CD1c-positive myeloid dendritic cell (primary cell): ENCODE results near the gene GPR153.

ENCODE experiments used
- DNase-seq: peaks from one replicate; pipeline ENCODE4 v3.0.0-alpha.2; 2016; ENCODE audit errors: extremely low spot score

GPR153 gene

GRCh38 chr1:6287029-6287428, 26.1 kb upstream of the GPR153 start:
- no peak for DNase-seq

GRCh38 chr1:6286266-6286665, 25.4 kb upstream of the GPR153 start:
- no peak for DNase-seq

- no peak for DNase-seq
Observed at GRCh38 chr1:6285336-6285735, 24.4 kb upstream of the GPR153 start.

DNA sequence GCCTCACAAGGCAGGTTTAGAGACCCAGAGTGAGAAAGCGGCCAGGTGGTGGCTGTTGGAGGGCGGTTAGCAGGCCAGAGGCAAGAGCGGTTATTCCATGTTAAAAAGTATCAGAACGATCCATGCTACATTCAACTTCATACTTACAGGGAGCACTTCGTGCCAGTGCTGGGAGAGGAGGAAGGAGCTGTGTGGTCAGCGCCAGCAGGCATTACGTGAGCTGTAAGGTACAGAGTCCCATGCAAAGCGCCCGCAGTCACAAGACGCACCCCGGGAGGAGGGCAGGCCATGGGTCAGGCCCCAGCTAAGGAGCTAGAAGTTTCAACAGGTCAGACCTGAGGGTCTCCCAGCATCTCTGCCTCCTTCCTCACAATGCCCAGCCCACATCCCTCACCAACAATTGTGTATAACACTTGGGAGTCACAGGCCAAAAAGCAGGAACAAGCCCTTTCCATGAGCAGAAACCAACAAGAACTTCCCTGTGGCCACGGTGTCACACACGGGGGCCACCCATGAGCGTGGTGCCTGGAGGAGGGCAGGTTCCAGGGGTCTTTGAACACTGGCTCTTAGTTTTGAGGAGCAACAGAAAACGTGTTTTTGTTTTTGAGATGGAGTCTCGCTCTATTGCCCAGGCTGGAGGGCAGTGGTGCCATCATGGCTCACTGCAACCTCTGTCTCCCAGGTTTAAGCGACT, 21.8 kb upstream of the GPR153 start:
- no peak for DNase-seq

DNA sequence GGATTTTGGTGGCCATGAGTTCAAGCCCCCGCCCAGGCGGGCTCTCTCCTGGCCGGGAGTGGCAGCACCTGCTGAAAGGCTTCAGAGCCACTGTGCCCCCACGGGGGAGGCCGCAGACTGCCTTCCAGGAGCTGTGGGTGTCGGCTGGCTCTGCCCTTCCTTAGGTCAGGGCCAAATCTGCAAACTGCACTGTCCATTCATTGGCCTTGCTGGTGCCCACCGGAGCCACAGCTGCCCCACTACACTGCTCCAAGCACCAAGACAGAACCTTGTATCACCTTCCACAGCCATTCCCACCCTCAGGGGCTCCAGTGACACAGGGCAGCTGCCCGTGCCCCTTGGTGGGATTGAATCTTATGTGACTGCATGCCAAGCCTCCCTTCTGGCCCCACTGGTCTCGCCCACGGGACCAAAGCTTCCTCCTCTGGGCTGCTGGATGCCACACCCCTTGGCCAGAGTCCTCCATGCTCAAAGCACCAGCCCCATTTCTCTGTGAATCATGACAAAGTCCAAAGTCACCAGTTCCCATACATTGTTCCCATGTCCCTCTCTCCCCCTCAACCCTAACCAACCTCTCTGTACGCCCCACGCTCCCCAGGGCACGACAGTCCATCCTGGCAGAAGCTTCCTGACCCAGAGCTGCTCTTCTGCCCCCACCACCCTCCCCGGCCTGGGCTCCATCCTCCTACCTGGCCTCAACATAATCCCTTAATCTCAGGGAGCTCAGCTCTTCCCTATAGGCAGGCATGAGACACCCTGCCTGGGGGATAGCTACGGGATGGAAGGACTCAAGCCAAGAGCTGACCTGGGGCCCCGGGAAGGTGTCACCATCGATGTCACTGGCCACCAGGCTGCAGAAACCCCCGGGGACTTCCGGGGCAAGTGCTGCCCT, 20.9 kb upstream of the GPR153 start:
- DNase-seq, result peak; percentile 28

DNA sequence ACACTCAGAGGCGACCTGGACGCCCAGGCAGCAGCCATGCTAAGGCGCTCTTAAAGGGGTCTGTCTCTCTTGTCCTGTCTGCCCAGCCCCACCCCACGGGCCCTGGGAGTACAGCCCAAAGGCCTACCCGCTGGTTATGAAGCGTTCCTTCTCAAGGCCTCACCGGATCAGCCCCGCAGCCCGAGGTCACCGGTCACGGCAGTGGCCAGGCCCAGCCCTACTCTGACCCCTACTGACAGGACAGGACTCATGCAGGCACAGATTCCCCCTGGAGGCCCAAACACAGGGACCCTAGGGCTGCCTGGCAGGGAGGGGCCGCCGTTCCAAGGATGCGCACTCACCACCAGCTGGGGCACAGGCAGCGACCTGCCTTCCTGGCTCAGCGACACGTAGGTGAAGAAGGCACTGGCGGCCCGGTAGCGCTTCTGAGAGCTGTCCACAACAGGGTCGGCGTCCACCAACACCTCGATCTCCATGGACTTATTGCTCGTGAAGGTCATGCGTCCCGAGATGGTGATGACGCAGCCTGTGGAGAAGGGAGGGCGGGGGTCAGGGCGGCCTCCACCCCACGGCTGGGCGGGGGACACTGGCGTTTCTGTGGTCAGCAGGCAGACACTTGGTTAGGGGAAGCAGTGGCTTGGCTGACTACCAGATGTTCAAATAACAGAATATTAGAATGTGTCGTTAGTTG, 20.0 kb upstream of the GPR153 start:
- no peak for DNase-seq

GRCh38 chr1:6279613-6280383, 18.9 kb upstream of the GPR153 start:
- DNase-seq, result no peak

- no peak for DNase-seq
Observed at GRCh38 chr1:6279066-6279465, 18.2 kb upstream of the GPR153 start.

DNA sequence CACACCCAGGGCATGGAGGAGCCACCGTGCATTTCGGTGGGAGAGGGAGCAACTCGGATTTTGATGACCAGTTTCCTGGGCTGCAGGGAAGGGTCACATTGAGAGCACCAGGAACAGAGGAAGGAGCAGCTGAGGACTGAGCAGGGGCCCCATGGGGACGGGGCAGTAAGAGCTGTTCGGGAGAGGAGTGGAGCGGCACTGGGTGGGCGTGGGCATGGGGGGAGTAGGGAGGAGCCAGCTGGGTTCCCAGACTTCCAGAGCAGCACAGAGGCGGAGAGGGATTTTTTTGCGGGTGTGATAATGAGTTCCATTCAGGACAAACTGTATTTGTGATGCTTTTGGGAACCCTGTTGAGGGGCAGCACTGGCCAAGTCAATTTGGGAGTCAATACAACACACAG, 17.4 kb upstream of the GPR153 start:
- no peak for DNase-seq

- DNase-seq, result no peak
Observed at GRCh38 chr1:6276811-6277555, 16.1 kb upstream of the GPR153 start.

GRCh38 chr1:6275826-6276782, 15.2 kb upstream of the GPR153 start:
- DNase-seq, result no peak

DNA sequence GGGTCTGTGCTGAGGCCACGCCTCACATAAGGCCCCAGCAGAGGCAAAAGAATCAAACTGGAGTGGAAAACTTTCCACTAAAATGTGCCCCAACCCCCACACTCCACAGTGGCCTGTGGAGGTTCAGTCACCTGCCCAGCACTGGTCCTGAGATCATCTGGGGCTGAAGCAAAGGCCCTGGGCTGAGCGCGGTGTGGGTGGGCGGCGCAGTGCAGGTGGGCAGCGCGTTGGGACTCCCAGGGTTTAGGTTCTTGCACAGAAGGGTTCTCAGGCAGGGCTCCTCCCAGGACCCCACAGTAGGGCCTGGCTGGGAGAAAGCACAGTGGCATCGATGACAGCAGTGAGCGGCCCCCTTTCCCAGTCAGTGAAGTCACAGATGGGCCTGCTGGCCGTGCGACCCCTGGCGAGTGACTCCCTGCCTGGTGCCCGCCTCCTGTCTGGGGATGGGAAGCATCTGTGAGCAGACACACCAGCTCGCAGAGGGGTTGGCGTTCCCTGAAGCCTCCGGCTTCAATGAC, 13.8 kb upstream of the GPR153 start:
- DNase-seq, result no peak

DNA sequence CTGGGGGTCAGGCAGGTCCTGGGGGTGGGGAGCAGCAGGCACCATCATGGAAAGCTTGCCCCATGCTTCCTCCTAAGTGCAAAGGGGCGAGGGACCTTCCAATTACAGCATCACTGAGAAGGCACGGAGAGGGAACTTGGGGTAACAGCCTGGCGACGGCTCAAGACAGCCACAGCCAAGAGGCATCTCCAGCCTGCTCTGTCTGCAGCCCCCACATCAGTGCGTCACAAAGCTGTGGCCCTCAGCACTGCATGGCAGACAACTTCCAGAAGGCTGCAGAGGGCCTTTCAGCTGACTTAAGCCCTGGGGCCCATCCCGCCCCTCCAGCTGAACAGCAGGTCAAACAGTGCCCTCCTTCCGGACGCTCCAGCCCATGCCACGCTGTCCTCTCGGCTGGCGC, 13.2 kb upstream of the GPR153 start:
- no peak for DNase-seq

GRCh38 chr1:6273380-6273891, 12.5 kb upstream of the GPR153 start:
- DNase-seq, result no peak

DNA sequence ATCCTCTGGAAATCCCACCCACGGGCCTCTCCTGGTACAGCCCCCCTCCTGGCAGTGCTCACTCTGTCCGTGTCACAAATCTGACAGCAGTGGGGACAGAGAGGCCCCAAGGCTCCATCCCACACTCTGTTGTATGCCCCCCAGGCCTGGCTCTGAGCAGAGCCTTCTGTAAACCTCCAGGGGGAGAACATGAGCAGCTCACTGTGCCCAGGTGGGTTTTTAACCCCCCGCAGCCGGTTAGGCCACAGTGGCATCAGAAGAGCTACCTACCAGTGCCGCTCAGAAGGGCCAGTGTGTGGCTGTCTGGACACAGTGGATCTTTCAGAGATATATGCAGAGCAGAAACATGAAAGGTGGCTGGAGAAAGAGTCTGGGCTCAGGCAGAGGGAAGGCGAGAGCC, 12.0 kb upstream of the GPR153 start:
- DNase-seq, result no peak

DNA sequence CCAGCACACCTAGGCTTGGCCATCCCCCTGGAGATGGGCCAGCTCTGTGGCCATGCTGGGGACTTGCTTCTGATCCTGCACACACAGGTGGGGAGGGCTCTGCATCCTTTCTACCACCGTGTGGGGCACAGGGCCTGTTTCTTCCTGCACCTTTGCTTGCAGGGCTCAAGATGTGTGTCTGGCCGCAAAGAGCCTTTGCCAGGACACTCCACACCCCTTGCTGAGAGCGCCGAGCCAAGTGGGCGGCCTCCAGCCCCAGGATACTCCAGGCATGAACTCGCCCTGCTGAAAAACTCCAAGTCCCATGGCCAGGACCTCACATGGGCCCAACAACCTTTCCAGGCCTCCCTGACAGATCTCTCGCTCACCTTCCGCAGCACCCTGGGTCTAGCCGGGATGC, 11.6 kb upstream of the GPR153 start:
- DNase-seq, result no peak

GRCh38 chr1:6271554-6271953, 10.7 kb upstream of the GPR153 start:
- no peak for DNase-seq

DNA sequence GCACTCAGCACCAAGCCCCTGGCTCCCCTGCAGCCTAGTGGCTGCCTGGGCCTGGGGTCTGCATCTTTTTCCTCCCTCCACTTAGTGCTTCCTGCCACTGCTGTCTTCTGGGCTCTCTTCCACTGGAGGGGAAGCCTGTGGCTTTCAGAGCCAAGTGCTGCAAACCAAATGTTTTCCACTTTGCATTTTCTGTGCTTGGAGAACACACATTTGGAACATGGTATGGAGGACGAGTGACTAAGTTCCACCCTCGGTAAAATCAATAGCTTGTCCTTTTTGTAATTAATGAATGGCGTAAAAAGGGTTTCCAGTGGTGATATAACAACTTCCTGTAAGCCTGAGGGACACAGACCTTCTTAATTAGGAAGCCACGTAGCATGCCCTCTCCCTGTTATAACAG, 10.1 kb upstream of the GPR153 start:
- DNase-seq, result no peak

DNA sequence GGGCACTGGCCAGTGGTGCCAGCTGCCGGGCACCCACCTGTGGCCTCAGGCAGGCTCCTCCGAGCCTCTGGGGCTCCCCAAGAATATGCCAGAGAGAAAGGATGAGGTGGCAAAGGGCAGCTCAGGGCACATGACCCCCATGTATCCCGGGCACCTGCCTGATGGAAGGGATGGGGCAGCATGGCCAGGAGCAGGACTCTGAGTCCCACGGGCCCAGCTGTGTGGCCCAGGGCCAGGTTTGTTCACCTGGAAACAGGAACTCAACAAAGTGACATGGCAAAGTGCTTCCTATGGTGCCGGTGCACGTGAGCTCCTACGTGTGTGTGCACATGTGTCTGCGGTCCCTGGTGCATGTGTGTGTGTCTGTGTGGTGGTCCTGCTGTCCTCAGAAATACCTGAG, 9.5 kb upstream of the GPR153 start:
- DNase-seq, result no peak
